Measurements from ENCODE around the gene MYT1.
"Not testable (repeated sequence)": the region's sequence is repeated elsewhere in the genome, so short reads cannot be mapped to it uniquely, and the experiment has no call there.

The MYT1 gene

DNA sequence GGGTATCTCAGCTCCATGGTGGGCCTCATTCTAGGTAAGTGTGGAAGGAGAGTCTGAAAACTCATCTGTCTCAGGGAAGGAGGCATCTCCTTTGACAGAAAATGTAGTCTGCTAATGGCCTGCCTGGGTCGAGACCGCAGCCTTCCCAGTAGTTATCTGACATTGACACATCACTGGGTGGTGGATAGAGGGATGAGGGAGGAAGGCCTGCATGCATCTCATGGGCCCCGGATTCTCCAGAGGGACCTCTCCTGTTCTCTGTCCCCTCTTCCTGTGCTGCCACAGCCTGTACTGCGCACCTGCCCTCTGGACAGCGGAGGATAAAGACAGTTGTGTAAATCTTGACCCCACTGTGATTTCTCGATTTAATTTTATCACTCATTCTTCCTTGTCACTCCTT lies 96.0 kb downstream of the MYT1 start:
- in situ Hi-C loops (cut with MboI; ENCODE audit: low sequenced_read_pairs) = no loop called here

DNA sequence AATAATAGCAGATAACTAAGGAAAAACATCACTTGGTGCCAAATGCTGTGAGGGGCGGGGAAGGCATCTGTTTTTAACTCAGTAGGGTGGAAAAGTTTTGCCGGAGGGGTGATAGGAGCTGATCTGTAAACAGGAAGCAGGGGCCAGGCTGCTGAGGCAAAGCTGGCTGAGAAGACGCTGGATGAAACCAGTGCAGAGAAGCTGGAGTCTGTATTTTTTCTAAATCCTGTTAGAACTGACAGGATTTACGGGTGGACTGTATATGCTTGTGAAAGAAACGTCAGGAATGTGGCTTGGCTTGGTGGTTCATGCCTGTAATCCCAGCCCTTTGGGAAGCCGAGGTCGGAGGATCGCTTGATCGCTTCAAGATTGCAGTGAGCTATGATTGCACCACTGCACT lies 96.9 kb downstream of the MYT1 start:
- in situ Hi-C loops (cut with MboI; ENCODE audit: low sequenced_read_pairs) = no loop called here

- in situ Hi-C loops (cut with MboI; ENCODE audit: low sequenced_read_pairs) = no loop called here
Observed at GRCh38 chr20:64264091-64264490, 99.8 kb downstream of the MYT1 start.

DNA sequence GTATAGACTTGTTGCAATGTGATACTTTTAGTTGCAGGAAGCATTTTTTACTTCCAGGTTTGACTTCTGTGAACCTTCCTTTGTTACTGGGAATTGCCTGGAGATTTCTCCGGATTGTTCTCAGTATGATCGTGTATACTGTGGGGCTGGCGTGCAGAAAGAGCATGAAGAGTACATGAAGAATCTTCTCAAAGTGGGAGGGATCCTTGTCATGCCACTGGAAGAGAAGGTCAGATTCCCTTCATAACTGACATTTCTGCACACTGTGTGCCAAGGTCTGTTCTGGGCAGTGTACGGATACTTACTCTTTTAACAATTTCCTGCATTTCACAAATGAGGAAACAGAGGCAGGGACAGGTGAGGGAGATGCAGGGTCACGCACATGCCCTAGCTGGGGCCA lies 100.9 kb downstream of the MYT1 start:
- in situ Hi-C loops (cut with MboI; ENCODE audit: low sequenced_read_pairs) = no loop called here

DNA sequence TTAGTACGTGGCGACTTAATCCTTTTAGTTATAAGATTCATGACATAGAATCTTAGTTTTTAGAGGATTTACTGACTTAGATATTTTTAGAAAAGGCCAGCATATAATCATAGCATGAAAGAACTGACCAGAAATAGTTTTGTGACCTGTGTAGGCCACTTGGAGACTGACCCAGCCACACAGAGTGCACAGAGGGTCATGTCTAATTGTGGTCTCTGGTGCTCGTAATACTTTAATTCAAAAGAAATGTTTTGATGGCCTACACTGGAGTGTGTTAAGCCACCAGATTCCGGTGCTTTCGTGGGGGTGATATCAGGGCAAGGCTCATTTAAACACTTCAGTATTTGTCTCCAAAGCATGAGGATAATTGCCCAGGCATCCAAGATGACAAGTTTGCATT lies 102.7 kb downstream of the MYT1 start:
- in situ Hi-C loops (cut with MboI; ENCODE audit: low sequenced_read_pairs) = no loop called here

DNA sequence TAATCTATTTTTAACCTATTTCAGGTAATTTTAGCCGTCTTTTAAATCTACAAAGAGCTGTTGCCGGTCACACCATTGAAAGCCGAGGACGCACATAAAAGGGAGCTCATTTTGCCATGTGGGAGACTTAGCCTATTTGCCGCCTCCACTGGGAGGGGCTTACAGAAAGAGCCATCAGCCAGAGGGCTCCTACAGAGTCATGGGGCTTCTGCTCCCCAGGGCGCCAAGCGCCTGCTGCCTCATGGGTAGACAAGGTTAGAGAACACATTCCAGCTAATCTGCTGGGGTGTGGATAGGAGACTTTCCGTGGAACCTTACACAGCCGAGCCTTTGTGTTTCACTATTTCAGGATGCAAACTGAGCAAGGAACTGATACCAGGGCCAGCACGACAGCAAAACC lies 103.9 kb downstream of the MYT1 start:
- in situ Hi-C loops (cut with MboI; ENCODE audit: low sequenced_read_pairs) = no loop called here

- in situ Hi-C loops (cut with MboI; ENCODE audit: low sequenced_read_pairs) = no loop called here
Observed at GRCh38 chr20:64269604-64270411, 105.6 kb downstream of the MYT1 start.

GRCh38 chr20:64271636-64272035 lies 107.4 kb downstream of the MYT1 start:
- in situ Hi-C loops (cut with MboI; ENCODE audit: low sequenced_read_pairs) = no loop called here

DNA sequence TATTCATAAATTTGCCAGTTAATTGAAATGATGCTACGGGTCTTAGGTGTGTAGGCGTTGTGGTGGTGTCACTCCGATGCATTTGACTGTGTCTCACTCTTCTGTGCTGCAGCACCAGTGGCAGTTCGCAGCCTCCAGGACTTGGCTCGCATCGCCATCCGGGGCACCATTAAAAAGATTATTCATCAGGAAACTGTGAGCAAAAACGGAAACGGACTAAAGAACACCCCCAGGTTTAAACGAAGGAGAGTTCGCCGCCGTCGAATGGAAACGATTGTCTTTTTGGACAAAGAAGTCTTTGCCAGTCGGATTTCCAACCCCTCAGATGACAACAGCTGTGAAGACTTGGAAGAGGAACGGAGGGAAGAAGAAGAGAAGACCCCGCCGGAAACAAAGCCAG lies 108.9 kb downstream of the MYT1 start:
- in situ Hi-C loops (cut with MboI; ENCODE audit: low sequenced_read_pairs) = no loop called here

- in situ Hi-C loops (cut with MboI; ENCODE audit: low sequenced_read_pairs) = no loop called here
Observed at GRCh38 chr20:64276817-64277216, 112.6 kb downstream of the MYT1 start.

- in situ Hi-C loops (cut with MboI; ENCODE audit: low sequenced_read_pairs) = no loop called here
Observed at GRCh38 chr20:64277571-64278316, 113.5 kb downstream of the MYT1 start.

- in situ Hi-C loops (cut with MboI; ENCODE audit: low sequenced_read_pairs) = no loop called here
Observed at GRCh38 chr20:64278317-64278681, 114.0 kb downstream of the MYT1 start.

GRCh38 chr20:64279826-64280459 lies 115.7 kb downstream of the MYT1 start:
- in situ Hi-C loops (cut with MboI; ENCODE audit: low sequenced_read_pairs) = no loop called here

GRCh38 chr20:64280460-64280843 lies 116.2 kb downstream of the MYT1 start:
- in situ Hi-C loops (cut with MboI; ENCODE audit: low sequenced_read_pairs) = no loop called here

GRCh38 chr20:64283646-64284045 lies 119.4 kb downstream of the MYT1 start:
- in situ Hi-C loops (cut with MboI; ENCODE audit: low sequenced_read_pairs) = no loop called here

DNA sequence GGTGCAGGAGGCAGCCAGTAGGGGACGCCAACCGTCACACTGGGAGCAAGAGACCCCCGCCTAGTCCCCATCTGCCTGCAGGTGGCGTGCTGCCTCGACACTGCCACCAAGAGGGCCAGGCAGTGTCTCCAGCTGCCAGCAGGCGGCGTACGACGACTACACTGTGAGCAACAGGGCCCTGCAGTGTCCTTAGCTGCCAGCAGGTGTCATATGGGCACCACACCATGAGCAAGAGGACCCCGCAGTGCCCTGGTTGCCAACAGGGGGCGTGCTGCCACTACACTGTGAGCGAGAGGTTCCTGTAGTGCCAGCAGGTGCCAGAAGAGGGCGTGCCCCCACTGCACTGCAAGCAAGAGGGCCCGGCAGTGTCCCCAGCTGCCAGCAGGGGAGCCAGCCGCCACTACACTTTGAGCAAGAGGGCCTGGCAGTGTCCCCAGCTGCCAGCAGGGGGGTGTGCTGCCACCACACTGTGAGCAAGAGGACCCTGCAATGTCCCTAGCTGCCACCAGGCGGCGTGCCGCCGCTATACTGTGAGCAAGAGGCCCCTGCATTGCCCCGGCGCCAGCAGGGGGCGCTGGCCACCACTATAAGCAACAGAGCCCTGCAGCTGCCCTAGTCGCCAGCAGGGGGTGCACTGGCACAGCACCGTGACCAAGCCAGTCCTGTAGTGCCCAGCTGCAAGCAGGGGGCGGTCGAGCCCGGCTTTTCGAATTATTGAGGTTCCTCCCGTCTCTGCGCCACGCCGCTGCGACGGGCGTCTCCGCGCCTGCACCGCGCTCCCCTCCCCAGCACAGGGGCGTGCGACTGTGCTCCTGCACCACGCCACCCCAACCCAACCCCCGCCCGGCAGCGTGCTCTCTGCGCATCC lies 121.6 kb downstream of the MYT1 start:
- in situ Hi-C loops (cut with MboI; ENCODE audit: low sequenced_read_pairs) = not testable (repeated sequence)

- in situ Hi-C loops (cut with MboI; ENCODE audit: low sequenced_read_pairs) = not testable (repeated sequence)
Observed at GRCh38 chr20:64286447-64287263, 122.4 kb downstream of the MYT1 start.

- in situ Hi-C loops (cut with MboI; ENCODE audit: low sequenced_read_pairs) = not testable (repeated sequence)
Observed at GRCh38 chr20:64287264-64287590, 123.0 kb downstream of the MYT1 start.

All from hTERT RPE-1 (cell line).